WTC11 (cell line): ENCODE measurements around the gene RASGRP2.

ENCODE experiments used
- FOXJ3 ChIP-seq: sonication (generic); formaldehyde crosslinking; IDR thresholded peaks from 2 replicates; pipeline ENCODE4 v1.9.0; 2021; ENCODE audit warnings: missing genetic modification reagents, mild to moderate bottlenecking, borderline replicate concordance
- JAZF1 ChIP-seq: fragments of 250-450 bp; sonication (Bioruptor Pico); IDR thresholded peaks from 2 replicates; pipeline ENCODE4 v1.9.0; 2021; ENCODE audit warnings: moderate library complexity, mild to moderate bottlenecking, inconsistent platforms
- JUN ChIP-seq: sonication (generic); formaldehyde crosslinking; IDR thresholded peaks from 2 replicates; pipeline ENCODE4 v1.8.0; 2023; ENCODE audit warnings: mild to moderate bottlenecking, missing genetic modification reagents
- NFYB ChIP-seq: sonication (generic); formaldehyde crosslinking; conservative IDR thresholded peaks from 2 replicates; pipeline ENCODE4 v1.8.0; 2022; ENCODE audit warnings: low read depth, missing genetic modification reagents
- NR1H2 ChIP-seq: sonication (generic); formaldehyde crosslinking; IDR thresholded peaks from 2 replicates; pipeline ENCODE4 v1.9.0; 2021; ENCODE audit warnings: mild to moderate bottlenecking, moderate library complexity, missing genetic modification reagents
- SP1 ChIP-seq: sonication (generic); formaldehyde crosslinking; conservative IDR thresholded peaks from 2 replicates; pipeline ENCODE4 v1.8.1; 2022; ENCODE audit warnings: missing genetic modification reagents
- TP53 ChIP-seq: sonication (generic); formaldehyde crosslinking; IDR thresholded peaks from 2 replicates; pipeline ENCODE4 v1.8.1; 2023; ENCODE audit warnings: mild to moderate bottlenecking, missing genetic modification reagents
- ZNF121 ChIP-seq: sonication (generic); formaldehyde crosslinking; IDR thresholded peaks from 2 replicates; pipeline ENCODE4 v1.8.0; 2023; ENCODE audit warnings: missing genetic modification reagents
- TF ChIP-seq, protein P1 (sequence below): fragments of 200-600 bp; IDR thresholded peaks from 2 replicates; pipeline ENCODE4 v1.8.0; 2022; ENCODE audit warnings: antibody characterized with exemption
- TF ChIP-seq, protein P2 (sequence below): sonication (generic); formaldehyde crosslinking; IDR thresholded peaks from 2 replicates; pipeline ENCODE4 v1.8.1; 2023; ENCODE audit warnings: mild to moderate bottlenecking, missing genetic modification reagents, borderline replicate concordance
- TF ChIP-seq, protein P3 (sequence below): sonication (generic); formaldehyde crosslinking; IDR thresholded peaks from 2 replicates; pipeline ENCODE4 v1.8.0; 2022; ENCODE audit warnings: mild to moderate bottlenecking, missing genetic modification reagents
- TF ChIP-seq, protein P4 (sequence below): sonication (generic); formaldehyde crosslinking; IDR thresholded peaks from 2 replicates; pipeline ENCODE4 v1.8.0; 2022; ENCODE audit warnings: mild to moderate bottlenecking, missing genetic modification reagents
- TF ChIP-seq, protein P5 (sequence below): sonication (generic); formaldehyde crosslinking; IDR thresholded peaks from 2 replicates; pipeline ENCODE4 v1.8.1; 2023; ENCODE audit warnings: mild to moderate bottlenecking, missing genetic modification reagents, moderate library complexity
- TF ChIP-seq, protein P6 (sequence below): sonication (generic); formaldehyde crosslinking; IDR thresholded peaks from 2 replicates; pipeline ENCODE4 v1.8.1; 2022; ENCODE audit warnings: mild to moderate bottlenecking, moderate library complexity, missing genetic modification reagents

DNA sequence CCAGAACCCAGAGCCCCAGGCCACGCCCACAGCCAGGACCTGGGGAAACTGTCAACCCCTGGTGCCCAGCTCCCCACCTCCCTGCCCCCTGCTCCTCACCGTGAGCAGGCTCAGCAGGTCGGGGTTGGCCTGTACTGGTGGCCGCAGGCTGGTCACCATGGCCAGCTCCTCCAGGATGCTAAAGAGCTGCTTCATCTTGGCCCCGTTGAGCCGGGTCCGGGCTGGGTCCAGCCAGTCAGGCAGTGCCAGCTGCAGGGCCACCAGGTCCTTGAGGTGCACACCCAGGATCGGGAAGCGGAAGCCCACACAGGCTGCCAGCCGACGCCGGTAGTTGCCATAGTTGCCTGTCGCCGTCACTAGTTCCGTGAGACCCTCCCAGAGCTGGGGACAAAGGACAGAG, 7.3 kb downstream of the RASGRP2 start:
- TF ChIP-seq, protein P1, sequence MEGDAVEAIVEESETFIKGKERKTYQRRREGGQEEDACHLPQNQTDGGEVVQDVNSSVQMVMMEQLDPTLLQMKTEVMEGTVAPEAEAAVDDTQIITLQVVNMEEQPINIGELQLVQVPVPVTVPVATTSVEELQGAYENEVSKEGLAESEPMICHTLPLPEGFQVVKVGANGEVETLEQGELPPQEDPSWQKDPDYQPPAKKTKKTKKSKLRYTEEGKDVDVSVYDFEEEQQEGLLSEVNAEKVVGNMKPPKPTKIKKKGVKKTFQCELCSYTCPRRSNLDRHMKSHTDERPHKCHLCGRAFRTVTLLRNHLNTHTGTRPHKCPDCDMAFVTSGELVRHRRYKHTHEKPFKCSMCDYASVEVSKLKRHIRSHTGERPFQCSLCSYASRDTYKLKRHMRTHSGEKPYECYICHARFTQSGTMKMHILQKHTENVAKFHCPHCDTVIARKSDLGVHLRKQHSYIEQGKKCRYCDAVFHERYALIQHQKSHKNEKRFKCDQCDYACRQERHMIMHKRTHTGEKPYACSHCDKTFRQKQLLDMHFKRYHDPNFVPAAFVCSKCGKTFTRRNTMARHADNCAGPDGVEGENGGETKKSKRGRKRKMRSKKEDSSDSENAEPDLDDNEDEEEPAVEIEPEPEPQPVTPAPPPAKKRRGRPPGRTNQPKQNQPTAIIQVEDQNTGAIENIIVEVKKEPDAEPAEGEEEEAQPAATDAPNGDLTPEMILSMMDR = no peak
- TF ChIP-seq, protein P2, sequence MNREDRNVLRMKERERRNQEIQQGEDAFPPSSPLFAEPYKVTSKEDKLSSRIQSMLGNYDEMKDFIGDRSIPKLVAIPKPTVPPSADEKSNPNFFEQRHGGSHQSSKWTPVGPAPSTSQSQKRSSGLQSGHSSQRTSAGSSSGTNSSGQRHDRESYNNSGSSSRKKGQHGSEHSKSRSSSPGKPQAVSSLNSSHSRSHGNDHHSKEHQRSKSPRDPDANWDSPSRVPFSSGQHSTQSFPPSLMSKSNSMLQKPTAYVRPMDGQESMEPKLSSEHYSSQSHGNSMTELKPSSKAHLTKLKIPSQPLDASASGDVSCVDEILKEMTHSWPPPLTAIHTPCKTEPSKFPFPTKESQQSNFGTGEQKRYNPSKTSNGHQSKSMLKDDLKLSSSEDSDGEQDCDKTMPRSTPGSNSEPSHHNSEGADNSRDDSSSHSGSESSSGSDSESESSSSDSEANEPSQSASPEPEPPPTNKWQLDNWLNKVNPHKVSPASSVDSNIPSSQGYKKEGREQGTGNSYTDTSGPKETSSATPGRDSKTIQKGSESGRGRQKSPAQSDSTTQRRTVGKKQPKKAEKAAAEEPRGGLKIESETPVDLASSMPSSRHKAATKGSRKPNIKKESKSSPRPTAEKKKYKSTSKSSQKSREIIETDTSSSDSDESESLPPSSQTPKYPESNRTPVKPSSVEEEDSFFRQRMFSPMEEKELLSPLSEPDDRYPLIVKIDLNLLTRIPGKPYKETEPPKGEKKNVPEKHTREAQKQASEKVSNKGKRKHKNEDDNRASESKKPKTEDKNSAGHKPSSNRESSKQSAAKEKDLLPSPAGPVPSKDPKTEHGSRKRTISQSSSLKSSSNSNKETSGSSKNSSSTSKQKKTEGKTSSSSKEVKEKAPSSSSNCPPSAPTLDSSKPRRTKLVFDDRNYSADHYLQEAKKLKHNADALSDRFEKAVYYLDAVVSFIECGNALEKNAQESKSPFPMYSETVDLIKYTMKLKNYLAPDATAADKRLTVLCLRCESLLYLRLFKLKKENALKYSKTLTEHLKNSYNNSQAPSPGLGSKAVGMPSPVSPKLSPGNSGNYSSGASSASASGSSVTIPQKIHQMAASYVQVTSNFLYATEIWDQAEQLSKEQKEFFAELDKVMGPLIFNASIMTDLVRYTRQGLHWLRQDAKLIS (CRISPR knock-in tag) = no peak
- TF ChIP-seq TP53 (CRISPR knock-in tag) (no peak), JUN (CRISPR knock-in tag) (no peak), ZNF121 (CRISPR knock-in tag) (no peak), NFYB (CRISPR knock-in tag) (no peak), FOXJ3 (CRISPR knock-in tag) (no peak), SP1 (CRISPR knock-in tag) (no peak), NR1H2 (no peak), JAZF1 (CRISPR knock-in tag) (no peak)
- TF ChIP-seq, protein P3, sequence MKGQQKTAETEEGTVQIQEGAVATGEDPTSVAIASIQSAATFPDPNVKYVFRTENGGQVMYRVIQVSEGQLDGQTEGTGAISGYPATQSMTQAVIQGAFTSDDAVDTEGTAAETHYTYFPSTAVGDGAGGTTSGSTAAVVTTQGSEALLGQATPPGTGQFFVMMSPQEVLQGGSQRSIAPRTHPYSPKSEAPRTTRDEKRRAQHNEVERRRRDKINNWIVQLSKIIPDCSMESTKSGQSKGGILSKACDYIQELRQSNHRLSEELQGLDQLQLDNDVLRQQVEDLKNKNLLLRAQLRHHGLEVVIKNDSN = no peak
- TF ChIP-seq, protein P4, sequence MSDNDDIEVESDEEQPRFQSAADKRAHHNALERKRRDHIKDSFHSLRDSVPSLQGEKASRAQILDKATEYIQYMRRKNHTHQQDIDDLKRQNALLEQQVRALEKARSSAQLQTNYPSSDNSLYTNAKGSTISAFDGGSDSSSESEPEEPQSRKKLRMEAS (CRISPR knock-in tag) = no peak
- TF ChIP-seq, protein P5, sequence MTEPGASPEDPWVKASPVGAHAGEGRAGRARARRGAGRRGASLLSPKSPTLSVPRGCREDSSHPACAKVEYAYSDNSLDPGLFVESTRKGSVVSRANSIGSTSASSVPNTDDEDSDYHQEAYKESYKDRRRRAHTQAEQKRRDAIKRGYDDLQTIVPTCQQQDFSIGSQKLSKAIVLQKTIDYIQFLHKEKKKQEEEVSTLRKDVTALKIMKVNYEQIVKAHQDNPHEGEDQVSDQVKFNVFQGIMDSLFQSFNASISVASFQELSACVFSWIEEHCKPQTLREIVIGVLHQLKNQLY (CRISPR knock-in tag) = no peak
- TF ChIP-seq, protein P6, sequence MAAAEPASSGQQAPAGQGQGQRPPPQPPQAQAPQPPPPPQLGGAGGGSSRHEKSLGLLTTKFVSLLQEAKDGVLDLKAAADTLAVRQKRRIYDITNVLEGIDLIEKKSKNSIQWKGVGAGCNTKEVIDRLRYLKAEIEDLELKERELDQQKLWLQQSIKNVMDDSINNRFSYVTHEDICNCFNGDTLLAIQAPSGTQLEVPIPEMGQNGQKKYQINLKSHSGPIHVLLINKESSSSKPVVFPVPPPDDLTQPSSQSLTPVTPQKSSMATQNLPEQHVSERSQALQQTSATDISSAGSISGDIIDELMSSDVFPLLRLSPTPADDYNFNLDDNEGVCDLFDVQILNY (CRISPR knock-in tag) = no peak
